HEK293 (cell line): ENCODE results near the gene COA8.

Experiments
- CTCF ChIP-seq: fragments of 450-650 bp; formaldehyde crosslinking; IDR thresholded peaks from 2 replicates; pipeline ENCODE4 v1.5.1; 2016; ENCODE audit warnings: missing biosample characterization, missing genetic modification characterization
- ZBTB21 ChIP-seq: fragments of 450-650 bp; formaldehyde crosslinking; IDR thresholded peaks from 2 replicates; pipeline ENCODE4 v1.5.1; 2017; ENCODE audit warnings: missing biosample characterization, missing genetic modification characterization
- ZBTB49 ChIP-seq: fragments of 450-650 bp; formaldehyde crosslinking; IDR thresholded peaks from 2 replicates; pipeline ENCODE4 v1.5.1; 2016; ENCODE audit warnings: missing biosample characterization, missing genetic modification characterization, low read depth
- ZFP69B ChIP-seq: fragments of 450-650 bp; formaldehyde crosslinking; IDR thresholded peaks from 2 replicates; pipeline ENCODE4 v1.5.1; 2016; ENCODE audit warnings: missing biosample characterization, missing genetic modification characterization
- ZNF174 ChIP-seq: fragments of 450-650 bp; formaldehyde crosslinking; IDR thresholded peaks from 2 replicates; pipeline ENCODE4 v1.5.0; 2017; ENCODE audit warnings: missing biosample characterization, mild to moderate bottlenecking, missing genetic modification characterization
- ZNF510 ChIP-seq: fragments of 450-650 bp; formaldehyde crosslinking; IDR thresholded peaks from 2 replicates; pipeline ENCODE4 v1.5.1; 2018; ENCODE audit warnings: mild to moderate bottlenecking, missing genetic modification characterization, missing biosample characterization; ENCODE audit not compliant: insufficient replicate concordance
- ZNF791 ChIP-seq: fragments of 450-650 bp; formaldehyde crosslinking; IDR thresholded peaks from 2 replicates; pipeline ENCODE4 v1.5.1; 2016; ENCODE audit warnings: missing biosample characterization, missing genetic modification characterization
- TF ChIP-seq, protein P1 (sequence below): fragments of 450-650 bp; formaldehyde crosslinking; IDR thresholded peaks from 2 replicates; pipeline ENCODE4 v1.5.1; 2016; ENCODE audit warnings: missing biosample characterization, missing genetic modification characterization
- TF ChIP-seq, protein P2 (sequence below): fragments of 450-650 bp; formaldehyde crosslinking; IDR thresholded peaks from 2 replicates; pipeline ENCODE4 v1.5.1; 2016; ENCODE audit warnings: missing biosample characterization, missing genetic modification characterization

GRCh38 chr14:103584326-103584915, 21.7 kb downstream of the COA8 start:
- TF ChIP-seq ZFP69B (no peak), ZBTB49 (tag by site-specific recombination) (no peak), CTCF (no peak), ZBTB21 (tag by site-specific recombination) (no peak), ZNF174 (tag by site-specific recombination) (no peak), ZNF791 (tag by site-specific recombination) (no peak), ZNF510 (tag by site-specific recombination) (no peak)
- TF ChIP-seq, protein P1, sequence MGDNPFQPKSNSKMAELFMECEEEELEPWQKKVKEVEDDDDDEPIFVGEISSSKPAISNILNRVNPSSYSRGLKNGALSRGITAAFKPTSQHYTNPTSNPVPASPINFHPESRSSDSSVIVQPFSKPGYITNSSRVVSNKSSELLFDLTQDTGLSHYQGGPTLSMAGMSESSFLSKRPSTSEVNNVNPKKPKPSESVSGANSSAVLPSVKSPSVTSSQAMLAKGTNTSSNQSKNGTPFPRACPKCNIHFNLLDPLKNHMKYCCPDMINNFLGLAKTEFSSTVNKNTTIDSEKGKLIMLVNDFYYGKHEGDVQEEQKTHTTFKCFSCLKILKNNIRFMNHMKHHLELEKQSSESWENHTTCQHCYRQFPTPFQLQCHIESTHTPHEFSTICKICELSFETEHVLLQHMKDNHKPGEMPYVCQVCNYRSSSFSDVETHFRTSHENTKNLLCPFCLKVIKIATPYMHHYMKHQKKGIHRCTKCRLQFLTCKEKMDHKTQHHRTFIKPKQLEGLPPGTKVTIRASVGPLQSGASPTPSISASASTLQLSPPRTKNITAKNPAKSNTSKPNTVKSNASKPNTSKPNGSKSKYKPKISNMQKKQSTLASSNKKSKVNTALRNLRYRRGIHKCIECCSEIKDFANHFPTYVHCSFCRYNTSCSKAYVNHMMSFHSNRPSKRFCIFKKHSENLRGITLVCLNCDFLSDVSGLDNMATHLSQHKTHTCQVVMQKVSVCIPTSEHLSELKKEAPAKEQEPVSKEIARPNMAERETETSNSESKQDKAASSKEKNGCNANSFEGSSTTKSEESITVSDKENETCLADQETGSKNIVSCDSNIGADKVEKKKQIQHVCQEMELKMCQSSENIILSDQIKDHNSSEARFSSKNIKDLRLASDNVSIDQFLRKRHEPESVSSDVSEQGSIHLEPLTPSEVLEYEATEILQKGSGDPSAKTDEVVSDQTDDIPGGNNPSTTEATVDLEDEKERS (tag by site-specific recombination), result no peak
- TF ChIP-seq, protein P2, sequence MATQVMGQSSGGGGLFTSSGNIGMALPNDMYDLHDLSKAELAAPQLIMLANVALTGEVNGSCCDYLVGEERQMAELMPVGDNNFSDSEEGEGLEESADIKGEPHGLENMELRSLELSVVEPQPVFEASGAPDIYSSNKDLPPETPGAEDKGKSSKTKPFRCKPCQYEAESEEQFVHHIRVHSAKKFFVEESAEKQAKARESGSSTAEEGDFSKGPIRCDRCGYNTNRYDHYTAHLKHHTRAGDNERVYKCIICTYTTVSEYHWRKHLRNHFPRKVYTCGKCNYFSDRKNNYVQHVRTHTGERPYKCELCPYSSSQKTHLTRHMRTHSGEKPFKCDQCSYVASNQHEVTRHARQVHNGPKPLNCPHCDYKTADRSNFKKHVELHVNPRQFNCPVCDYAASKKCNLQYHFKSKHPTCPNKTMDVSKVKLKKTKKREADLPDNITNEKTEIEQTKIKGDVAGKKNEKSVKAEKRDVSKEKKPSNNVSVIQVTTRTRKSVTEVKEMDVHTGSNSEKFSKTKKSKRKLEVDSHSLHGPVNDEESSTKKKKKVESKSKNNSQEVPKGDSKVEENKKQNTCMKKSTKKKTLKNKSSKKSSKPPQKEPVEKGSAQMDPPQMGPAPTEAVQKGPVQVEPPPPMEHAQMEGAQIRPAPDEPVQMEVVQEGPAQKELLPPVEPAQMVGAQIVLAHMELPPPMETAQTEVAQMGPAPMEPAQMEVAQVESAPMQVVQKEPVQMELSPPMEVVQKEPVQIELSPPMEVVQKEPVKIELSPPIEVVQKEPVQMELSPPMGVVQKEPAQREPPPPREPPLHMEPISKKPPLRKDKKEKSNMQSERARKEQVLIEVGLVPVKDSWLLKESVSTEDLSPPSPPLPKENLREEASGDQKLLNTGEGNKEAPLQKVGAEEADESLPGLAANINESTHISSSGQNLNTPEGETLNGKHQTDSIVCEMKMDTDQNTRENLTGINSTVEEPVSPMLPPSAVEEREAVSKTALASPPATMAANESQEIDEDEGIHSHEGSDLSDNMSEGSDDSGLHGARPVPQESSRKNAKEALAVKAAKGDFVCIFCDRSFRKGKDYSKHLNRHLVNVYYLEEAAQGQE (tag by site-specific recombination), result no peak
